Cardiac fibroblast (primary cell): ENCODE data around the gene DYNLRB1.
"Not testable (repeated sequence)": the region's sequence is repeated elsewhere in the genome, so short reads cannot be mapped to it uniquely, and the experiment has no call there.

Experiments
- DNase-seq, 2 donors: peaks; one replicate each; pipeline versions ENCODE4 v3.0.0 to v3.0.0-alpha.2; 2010; ENCODE audit warnings: low read depth in 2 of 2
- H3K4me3 ChIP-seq, 2 donors: replicated peaks in 1 of 2; 1 replicate in 1 of 2; 2 replicates in 1 of 2; pipeline ENCODE4 v1.5.1; 2011; ENCODE audit warnings: low read depth in 2 of 2, low read length in 2 of 2, mild to moderate bottlenecking in 2 of 2, moderate library complexity in 1 of 2
- TF ChIP-seq, protein P1 (sequence below): IDR thresholded peaks from one replicate; pipeline ENCODE4 v1.5.1; 2011; ENCODE audit warnings: low read depth, mild to moderate bottlenecking, low read length, inconsistent platforms

DYNLRB1 gene

GRCh38 chr20:34485068-34485634, 31.1 kb upstream of the DYNLRB1 start:
- TF ChIP-seq, protein P1, sequence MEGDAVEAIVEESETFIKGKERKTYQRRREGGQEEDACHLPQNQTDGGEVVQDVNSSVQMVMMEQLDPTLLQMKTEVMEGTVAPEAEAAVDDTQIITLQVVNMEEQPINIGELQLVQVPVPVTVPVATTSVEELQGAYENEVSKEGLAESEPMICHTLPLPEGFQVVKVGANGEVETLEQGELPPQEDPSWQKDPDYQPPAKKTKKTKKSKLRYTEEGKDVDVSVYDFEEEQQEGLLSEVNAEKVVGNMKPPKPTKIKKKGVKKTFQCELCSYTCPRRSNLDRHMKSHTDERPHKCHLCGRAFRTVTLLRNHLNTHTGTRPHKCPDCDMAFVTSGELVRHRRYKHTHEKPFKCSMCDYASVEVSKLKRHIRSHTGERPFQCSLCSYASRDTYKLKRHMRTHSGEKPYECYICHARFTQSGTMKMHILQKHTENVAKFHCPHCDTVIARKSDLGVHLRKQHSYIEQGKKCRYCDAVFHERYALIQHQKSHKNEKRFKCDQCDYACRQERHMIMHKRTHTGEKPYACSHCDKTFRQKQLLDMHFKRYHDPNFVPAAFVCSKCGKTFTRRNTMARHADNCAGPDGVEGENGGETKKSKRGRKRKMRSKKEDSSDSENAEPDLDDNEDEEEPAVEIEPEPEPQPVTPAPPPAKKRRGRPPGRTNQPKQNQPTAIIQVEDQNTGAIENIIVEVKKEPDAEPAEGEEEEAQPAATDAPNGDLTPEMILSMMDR, result no peak
- H3K4me3 ChIP-seq, result no peak overlapping the region
- DNase-seq, result no peak

DNA sequence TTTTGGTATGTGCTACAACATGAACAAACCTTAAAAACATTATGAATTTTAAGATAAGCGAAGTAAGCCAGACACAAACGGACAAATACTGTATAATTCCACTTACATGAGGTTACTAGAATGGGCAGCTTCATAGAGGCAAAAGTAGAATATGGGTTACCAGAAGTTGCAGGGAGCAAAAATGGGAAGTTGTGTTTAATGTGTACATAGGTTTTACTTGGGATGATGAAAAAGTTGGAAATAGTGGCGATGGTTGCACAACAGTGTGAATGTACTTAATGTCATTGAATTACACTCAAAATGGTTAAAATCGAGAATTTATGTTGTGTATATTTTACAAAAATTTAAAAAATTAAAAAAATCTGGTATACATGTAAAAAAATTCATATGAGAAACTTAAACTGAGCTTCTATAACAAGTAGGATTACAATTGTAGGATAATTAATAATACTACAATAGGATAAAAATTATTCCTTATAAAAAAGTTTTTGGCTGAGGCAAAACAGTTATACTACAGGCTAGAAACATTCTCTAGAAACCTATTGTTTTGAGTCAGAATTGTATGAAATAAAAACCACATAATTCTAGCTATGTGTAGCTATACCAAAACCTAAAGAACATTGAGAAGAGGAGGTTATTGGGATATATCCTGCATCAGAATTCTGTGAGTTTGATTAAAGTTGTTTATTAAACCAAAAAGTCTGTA, 24.8 kb upstream of the DYNLRB1 start:
- no peak for DNase-seq
- TF ChIP-seq, protein P1, result no peak
- no peak overlapping the region for H3K4me3 ChIP-seq

- no peak for DNase-seq
- TF ChIP-seq, protein P1, result no peak
- no peak overlapping the region for H3K4me3 ChIP-seq
These were observed 24.2 kb upstream of the DYNLRB1 start for GRCh38 chr20:34491932-34492509.

DNA sequence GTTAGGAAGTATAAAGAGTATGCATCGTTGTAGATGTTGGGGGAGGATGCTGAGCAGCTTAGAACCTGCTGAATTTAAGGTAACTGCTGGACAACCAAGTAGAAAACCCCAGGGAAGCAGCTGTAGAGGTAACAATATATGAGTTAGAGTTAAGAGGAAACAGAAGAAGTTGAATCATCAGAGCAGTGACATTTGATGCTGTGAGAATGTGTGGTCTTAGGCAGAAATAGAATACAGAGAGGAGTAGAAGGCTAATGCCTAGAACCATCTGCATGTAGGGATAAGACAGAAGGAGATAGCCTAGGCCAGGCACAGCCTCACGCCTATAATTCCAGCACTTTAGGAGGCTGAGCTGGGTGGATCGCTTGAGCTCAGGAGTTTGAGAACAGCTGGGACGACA, 22.6 kb upstream of the DYNLRB1 start:
- TF ChIP-seq, protein P1, result no peak
- no peak for DNase-seq
- no peak overlapping the region for H3K4me3 ChIP-seq

- H3K4me3 ChIP-seq, result no peak overlapping the region
- DNase-seq, result no peak
- TF ChIP-seq, protein P1, result no peak
These were observed 20.9 kb upstream of the DYNLRB1 start for GRCh38 chr20:34495307-34495706.

GRCh38 chr20:34495916-34496315, 20.3 kb upstream of the DYNLRB1 start:
- no peak for DNase-seq
- TF ChIP-seq, protein P1, result no peak
- no peak overlapping the region for H3K4me3 ChIP-seq

DNA sequence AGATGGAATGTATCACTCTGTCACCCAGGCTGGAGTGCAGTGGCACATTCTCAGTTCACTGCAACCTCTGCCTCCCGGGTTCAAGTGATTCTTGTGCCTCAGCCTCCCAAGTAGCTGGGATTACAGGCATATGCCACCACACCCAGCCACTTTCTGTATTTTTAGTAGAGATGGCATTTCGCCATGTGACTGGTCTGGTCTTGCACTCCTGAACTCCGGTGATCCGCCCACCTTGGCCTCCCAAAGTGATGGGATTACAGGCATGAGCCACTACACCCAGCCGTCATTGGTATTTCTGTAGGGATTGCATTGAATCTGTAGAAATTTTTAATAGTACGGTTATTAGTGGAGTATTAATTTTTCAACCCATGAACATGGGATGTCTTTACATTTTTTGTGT, 18.6 kb upstream of the DYNLRB1 start:
- not testable (repeated sequence) for H3K4me3 ChIP-seq, DNase-seq
